Thyroid gland (tissue), 4 donors: ENCODE measurements around the gene NAV3.

Experiments
- POLR2A ChIP-seq, 2 donors: fragments of 450-650 bp; IDR thresholded peaks; one replicate each; pipeline ENCODE4 v1.6.1; 2017; ENCODE audit warnings: antibody characterized with exemption in 2 of 2, mild to moderate bottlenecking in 2 of 2, moderate library complexity in 1 of 2
- TF ChIP-seq, protein P1 (sequence below), 6 experiments: fragments of 200-600 bp in 3 of 6; fragments of 450-650 bp in 3 of 6; sonication (generic) in 3 of 6; IDR thresholded peaks; one replicate each; pipeline ENCODE4 v1.5.1; 2016 to 2019; ENCODE audit warnings: antibody characterized with exemption in 6 of 6, mild to moderate bottlenecking in 2 of 6, inconsistent platforms in 1 of 6, moderate library complexity in 1 of 6

DNA sequence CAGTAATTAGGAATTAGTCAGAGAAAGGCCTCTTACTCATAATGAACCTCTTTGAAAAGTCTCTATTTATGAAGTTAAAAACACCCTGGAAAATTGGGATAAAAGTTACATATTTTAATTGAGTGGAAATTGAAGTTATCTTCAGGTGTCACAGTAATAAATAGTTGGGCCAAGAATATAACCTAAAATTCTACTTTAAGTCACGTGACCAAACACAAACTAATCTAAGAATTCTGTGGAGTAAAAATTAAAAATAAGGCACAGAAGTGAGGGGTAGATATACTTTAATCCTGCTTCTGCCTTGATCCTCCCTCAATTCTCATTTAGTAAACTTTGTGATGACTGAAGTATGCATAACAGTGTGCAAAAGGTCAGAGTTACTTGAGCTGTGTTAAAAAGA lies 226.4 kb downstream of the NAV3 start:
- TF ChIP-seq POLR2A (IDR thresholded peaks at IDR 0.05): no peak
- TF ChIP-seq, protein P1, sequence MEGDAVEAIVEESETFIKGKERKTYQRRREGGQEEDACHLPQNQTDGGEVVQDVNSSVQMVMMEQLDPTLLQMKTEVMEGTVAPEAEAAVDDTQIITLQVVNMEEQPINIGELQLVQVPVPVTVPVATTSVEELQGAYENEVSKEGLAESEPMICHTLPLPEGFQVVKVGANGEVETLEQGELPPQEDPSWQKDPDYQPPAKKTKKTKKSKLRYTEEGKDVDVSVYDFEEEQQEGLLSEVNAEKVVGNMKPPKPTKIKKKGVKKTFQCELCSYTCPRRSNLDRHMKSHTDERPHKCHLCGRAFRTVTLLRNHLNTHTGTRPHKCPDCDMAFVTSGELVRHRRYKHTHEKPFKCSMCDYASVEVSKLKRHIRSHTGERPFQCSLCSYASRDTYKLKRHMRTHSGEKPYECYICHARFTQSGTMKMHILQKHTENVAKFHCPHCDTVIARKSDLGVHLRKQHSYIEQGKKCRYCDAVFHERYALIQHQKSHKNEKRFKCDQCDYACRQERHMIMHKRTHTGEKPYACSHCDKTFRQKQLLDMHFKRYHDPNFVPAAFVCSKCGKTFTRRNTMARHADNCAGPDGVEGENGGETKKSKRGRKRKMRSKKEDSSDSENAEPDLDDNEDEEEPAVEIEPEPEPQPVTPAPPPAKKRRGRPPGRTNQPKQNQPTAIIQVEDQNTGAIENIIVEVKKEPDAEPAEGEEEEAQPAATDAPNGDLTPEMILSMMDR (IDR thresholded peaks at IDR 0.05): no peak
